AG10803 (cell line): ENCODE measurements around the gene PHLDA2.

Experiments
- DNase-seq: peaks from one replicate; pipeline ENCODE4 v3.0.0; 2010; ENCODE audit warnings: low read depth
- H3K4me3 ChIP-seq: 2 replicates; pipeline ENCODE4 v1.5.1; 2011; ENCODE audit warnings: mild to moderate bottlenecking, low read length, control low read depth
- TF ChIP-seq, protein P1 (sequence below): conservative IDR thresholded peaks from 2 replicates; pipeline ENCODE4 v1.5.1; 2011; ENCODE audit warnings: mild to moderate bottlenecking, low read length, control low read depth, inconsistent platforms

Gene PHLDA2

DNA sequence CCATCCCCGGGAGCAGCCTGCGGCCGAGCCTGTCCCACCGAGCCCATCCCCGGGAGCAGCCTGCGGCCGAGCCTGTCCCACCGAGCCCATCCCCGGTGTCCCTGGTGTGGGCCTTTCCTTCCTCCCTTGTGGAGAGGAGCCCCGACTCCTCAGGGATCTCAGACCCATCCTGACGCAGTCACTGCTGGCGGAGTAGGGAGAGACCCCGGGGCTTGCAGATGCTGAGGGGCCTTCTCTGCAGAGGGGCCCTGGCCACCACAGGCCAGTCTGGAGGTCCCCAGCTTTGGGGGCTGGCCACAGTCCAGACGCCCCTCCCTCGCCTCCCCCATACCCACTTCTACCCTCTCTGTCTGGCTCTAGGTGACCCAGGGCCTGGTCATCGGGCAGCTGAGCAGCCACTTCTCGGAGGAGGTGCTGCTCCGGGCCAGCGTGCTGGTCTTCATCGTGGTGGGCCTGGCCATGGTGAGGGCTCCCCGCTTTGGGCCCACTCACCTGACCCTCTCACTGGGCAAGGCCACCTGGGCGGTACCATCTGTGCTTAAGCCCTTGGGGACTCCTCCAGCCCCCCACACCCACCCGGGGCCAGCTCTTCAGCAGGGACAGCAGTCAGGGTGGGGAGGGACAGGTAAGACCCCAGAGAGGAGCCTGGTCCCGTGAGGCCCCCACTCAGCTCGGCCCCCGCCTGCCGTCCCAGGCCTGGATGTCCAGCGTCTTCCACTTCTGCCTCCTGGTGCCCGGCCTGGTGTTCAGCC, 7.3 kb downstream of the PHLDA2 start:
- TF ChIP-seq, protein P1, sequence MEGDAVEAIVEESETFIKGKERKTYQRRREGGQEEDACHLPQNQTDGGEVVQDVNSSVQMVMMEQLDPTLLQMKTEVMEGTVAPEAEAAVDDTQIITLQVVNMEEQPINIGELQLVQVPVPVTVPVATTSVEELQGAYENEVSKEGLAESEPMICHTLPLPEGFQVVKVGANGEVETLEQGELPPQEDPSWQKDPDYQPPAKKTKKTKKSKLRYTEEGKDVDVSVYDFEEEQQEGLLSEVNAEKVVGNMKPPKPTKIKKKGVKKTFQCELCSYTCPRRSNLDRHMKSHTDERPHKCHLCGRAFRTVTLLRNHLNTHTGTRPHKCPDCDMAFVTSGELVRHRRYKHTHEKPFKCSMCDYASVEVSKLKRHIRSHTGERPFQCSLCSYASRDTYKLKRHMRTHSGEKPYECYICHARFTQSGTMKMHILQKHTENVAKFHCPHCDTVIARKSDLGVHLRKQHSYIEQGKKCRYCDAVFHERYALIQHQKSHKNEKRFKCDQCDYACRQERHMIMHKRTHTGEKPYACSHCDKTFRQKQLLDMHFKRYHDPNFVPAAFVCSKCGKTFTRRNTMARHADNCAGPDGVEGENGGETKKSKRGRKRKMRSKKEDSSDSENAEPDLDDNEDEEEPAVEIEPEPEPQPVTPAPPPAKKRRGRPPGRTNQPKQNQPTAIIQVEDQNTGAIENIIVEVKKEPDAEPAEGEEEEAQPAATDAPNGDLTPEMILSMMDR, result no peak
- DNase-seq, result no peak
- H3K4me3 ChIP-seq, result no peak overlapping the region

DNA sequence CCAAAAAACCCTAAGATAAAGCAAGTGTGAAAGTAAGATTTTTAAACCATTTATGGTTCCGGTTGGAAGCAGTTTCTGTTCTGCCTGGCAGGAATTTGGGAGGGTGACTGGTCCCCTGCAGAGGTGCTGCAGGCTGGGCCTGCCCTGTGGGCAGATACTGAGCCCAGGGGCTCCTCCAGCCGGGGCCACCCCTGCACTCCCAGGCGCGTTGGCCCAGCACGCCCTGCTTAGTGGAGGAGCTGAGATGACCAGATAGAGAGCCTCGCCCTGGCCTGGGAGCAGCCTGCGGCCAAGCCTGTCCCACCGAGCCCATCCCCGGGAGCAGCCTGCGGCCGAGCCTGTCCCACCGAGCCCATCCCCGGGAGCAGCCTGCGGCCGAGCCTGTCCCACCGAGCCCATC, 8.0 kb downstream of the PHLDA2 start:
- no peak for DNase-seq
- TF ChIP-seq, protein P1, result no peak
- no peak overlapping the region for H3K4me3 ChIP-seq

DNA sequence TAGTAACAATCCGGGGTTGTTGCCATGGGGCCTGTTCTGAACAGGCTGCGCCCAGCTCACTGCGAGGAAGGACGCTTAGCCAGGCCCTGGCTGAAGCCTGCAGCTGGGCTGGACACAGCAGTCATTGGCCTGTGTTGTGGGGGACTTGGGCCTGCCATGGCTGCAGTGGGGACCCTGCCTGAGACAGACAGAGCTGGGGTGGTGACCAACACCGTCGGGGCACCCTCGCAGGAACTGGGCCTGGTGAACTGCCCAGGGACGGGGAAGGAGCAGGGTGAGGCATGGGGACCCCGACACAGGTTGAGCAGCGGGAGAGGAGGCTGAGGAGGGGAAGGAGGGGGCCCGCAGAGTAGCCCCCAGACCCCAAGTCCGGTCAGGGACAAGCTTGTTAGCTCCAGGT, 8.9 kb downstream of the PHLDA2 start:
- no peak overlapping the region for H3K4me3 ChIP-seq
- TF ChIP-seq, protein P1, result no peak
- DNase-seq, result no peak

DNA sequence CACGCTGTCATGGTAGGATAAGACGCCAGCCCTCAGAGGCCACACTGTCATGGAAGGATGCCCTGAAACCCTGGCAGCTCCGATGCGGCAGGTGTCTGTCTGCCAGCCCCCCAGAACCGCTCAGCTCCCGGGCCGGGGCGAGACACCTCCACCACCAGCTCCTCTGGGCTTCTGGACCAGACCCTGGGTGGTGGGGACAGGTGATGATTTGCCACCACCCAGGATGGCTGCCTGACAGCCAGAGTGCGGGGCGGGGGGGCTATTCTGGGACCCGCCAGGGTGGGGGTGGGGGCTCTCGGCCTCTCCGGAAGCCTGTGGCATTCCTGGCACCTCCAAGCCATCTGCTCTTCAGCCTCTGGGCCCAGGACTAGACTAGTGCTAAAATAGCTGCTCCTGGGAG, 9.4 kb downstream of the PHLDA2 start:
- H3K4me3 ChIP-seq, result no peak overlapping the region
- TF ChIP-seq, protein P1, result no peak
- DNase-seq, result no peak

DNA sequence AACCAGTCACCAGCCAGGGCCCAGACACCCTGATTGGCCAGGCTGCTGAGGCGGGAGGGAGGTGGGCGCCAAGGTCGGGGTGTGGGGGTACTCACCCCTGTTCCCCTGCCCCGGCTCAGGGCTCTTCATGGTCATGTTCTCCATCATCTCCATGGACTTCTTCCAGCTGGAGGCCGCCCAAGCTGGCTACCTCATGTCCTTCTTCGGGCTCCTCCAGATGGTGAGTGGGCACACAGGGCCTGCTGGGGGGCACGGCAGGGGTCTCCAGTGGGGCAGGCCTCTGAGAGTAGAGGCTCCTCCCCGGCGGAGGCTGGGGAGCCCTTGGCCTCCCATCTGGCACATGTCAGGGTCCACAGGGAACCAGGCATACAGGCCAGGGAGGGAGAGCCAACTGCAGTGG, 10.0 kb downstream of the PHLDA2 start:
- TF ChIP-seq, protein P1, result no peak
- H3K4me3 ChIP-seq, result no peak overlapping the region
- no peak for DNase-seq

DNA sequence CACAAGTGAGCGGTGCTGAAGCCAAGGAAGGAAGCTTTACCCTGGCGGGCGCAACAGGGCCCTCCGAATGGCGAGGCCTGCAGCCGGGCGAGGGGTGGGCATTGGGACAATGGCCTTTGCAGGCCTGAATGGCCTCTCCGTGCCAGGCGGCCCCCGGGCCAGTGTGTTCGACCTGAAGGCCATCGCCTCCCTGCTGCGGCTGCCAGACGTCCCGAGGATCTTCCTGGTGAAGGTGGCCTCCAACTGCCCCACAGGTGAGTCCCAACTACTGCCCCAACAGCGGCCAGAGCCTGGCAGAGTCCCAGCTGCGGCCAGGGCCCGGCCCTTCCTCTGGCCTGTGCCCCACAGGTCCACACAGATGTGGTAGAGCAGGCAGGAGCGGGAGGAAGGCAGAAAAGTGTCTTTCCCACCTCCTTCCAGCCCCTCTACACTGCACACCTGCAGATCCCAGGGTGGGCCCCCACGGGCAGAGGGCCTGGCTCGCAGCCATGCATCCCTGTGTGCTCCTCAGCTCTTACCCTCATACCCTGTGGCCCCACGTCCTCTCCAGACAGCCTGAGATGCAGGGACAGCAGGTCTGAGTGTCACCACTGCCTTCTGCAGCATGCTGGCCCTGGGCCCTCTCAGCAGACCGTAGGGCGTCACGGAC, 11.3 kb downstream of the PHLDA2 start:
- TF ChIP-seq, protein P1, result no peak
- no peak overlapping the region for H3K4me3 ChIP-seq
- no peak for DNase-seq
